ENCODE data around the gene MCM3.
A peak's percentile ranks its signal among the peaks of the same experiment; 100 is the strongest.

The MCM3 gene

GRCh38 chr6:52245425-52245824 is 39.1 kb downstream of the MCM3 start:
- DNase-seq = no peak

GRCh38 chr6:52244400-52244799 is 40.1 kb downstream of the MCM3 start, which contains the start of gene IL17F:
Gene IL17F, minus strand, starts transcription at chr6:52244500. Its CDS starts 71 bp downstream, at chr6:52244429.
- no peak for DNase-seq

- DNase-seq = no peak
These were observed 41.2 kb downstream of the MCM3 start for GRCh38 chr6:52243282-52243893.

GRCh38 chr6:52241819-52242218 is 42.7 kb downstream of the MCM3 start:
- no peak for DNase-seq

GRCh38 chr6:52233975-52234823 is 50.3 kb downstream of the MCM3 start:
- peak; percentile 26 for DNase-seq

- DNase-seq = no peak
These were observed 51.5 kb downstream of the MCM3 start for GRCh38 chr6:52233005-52233404.

GRCh38 chr6:52231406-52232127 is 53.0 kb downstream of the MCM3 start:
- DNase-seq = no peak

- DNase-seq = no peak
These were observed 53.9 kb downstream of the MCM3 start for GRCh38 chr6:52230685-52231084.

GRCh38 chr6:52227495-52227894 is 57.0 kb downstream of the MCM3 start:
- DNase-seq = no peak

- no peak for DNase-seq
These were observed 63.2 kb downstream of the MCM3 start for GRCh38 chr6:52221302-52221701.

GRCh38 chr6:52217761-52218160 is 66.8 kb downstream of the MCM3 start:
- no peak for DNase-seq

- no peak for DNase-seq
These were observed 67.5 kb downstream of the MCM3 start for GRCh38 chr6:52216932-52217575.

- DNase-seq = no peak
These were observed 68.8 kb downstream of the MCM3 start for GRCh38 chr6:52215787-52216186.
